NCI-H2227 (cell line): ENCODE measurements around the gene LPP.

Experiments
- DNase-seq: peaks from one replicate; lab custom pipeline; 2025; ENCODE audit not compliant: unreplicated experiment; lab: John Stamatoyannopoulos, UW

The LPP gene

DNA sequence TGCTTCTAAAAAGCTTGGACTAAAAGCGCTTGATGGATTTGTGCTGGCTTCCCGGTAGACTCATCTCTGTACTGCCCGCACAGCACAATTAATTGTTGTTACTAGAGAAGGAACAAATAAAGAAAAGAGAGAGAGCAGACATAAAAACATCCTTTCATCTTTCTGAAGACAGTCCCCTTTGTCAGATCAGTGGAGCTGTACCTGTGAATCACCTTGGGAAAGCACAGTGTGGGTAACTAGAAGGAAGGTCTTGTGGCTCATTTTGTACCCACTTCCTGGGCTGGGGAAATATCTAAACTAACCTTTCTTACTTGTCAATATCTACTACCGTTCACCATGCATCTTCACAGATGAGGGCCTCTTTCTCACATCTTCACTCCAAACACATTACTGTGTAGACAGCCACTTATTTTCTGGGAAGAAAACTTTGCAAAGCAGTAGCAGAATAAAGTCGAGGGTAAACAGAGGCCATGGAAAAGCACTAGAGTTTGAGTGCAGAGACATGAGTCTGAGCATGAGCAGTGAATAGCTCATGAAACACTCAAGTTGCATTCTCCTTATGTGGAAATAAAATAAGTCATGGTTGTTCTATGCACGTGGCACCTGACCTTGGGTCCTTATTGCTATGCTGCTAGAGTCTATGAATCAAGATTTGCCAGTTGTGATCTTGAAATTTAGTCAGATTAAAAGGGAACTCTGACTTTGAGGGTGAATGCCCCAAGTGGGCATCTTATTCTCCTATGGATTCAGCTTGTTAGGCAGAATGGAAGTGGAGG is 169.3 kb downstream of the LPP start:
- DNase-seq: no peak

DNA sequence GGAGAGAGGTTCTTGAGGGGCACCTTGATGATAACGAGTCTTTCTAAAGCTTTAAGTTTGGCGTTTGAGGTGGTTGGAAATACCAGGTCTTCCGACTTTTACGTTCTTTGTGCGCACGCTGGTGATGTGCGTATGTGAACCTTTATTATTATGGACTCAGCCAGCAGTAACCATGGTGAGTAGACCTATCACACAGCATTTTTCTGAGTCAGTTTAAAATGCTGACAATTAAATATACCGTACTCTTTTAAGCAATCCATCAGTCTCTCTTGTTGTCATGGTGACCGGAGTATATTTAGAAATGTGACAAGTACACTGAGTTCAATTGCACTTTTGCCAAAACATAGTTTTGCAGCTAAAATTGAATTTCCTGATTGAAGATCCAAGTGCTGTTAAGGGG is 172.2 kb downstream of the LPP start:
- DNase-seq: no peak

- DNase-seq: no peak
These were observed 173.0 kb downstream of the LPP start for GRCh38 chr3:188326968-188327367.

GRCh38 chr3:188327433-188327832 is 173.5 kb downstream of the LPP start:
- no peak for DNase-seq

DNA sequence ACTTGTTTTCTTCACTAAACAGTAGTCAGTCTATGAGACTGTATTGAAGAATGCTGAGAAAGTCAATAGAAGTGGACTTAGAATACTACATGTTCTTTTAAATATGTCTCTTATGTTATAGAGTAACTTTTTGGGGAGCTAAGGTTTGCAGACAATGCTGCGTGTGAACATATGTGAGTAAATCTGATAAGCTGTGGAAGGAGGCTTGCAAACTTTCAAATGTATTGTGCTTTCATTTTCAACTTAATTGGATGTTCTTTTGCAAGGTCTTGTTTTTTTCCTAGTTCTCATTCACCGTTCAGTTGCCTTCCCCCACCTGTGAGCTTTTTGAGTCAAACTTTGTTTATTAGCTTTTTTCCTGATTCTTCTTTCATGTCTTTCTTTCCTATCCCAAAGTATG is 176.2 kb downstream of the LPP start:
- no peak for DNase-seq

- no peak for DNase-seq
These were observed 177.2 kb downstream of the LPP start for GRCh38 chr3:188331166-188331565.

DNA sequence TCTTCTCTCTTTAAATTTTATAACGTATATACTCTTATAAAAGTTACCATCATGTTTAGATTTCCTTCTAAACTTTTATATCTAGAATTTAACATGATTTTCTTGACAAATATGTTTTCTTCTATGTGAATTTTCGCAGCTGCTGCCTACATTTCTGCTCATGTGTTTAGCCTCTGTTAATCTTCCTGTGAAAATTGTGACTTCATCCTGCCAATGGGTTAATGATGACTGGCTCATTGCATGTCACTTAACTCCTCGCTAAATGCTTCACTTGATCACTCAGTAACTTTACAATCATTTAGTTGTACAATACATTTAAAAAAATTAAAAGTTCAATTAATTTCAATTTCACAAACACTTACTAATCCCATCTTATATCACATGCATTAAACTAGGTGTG is 178.1 kb downstream of the LPP start:
- DNase-seq: no peak

DNA sequence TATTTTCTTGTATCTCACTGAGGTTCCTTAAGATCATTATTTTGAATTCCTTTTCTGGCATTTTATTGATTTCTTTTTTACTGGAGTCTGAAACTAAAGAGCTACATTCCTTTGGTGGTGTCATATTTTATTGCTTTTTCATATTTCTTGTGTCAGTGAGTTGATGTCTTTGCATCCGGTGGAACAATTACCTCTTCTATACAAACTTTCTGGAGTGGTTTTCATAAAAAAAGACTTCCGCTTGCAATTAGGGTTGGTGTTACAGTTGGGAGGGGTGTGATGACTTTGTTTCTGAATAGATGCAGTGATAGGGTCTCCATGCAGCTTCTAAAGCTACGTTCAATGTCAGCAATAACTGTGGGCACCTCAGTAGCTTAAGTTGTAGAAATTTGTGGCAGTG is 181.7 kb downstream of the LPP start:
- no peak for DNase-seq

GRCh38 chr3:188336178-188336577 is 182.2 kb downstream of the LPP start:
- DNase-seq: no peak

DNA sequence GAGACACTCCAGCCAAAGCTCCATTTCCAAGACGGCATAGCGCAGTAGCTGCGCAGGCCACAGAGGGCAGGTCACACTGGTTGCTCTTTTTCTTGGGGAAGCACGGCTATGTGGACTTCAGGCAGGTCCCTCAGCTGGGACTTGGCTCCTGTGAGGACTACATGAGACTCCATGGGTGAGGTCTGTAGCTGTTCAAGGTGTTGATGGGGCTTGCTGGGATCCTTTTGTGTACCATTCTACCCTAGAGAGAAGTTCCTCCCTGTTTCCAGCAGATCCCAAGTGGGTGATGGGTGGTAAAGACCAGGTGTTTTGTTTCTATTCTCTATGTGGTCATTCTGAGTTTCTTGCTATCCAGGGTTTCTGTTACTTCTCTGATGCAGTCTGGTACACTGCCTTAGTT is 183.3 kb downstream of the LPP start:
- DNase-seq: no peak

- DNase-seq: no peak
These were observed 184.1 kb downstream of the LPP start for GRCh38 chr3:188338086-188338485.

GRCh38 chr3:188339410-188340295 is 185.7 kb downstream of the LPP start:
- no peak for DNase-seq

- no peak for DNase-seq
These were observed 187.5 kb downstream of the LPP start for GRCh38 chr3:188341501-188341900.

- DNase-seq: no peak
These were observed 189.2 kb downstream of the LPP start for GRCh38 chr3:188342991-188343732.

- no peak for DNase-seq
These were observed 189.9 kb downstream of the LPP start for GRCh38 chr3:188343894-188344293.

DNA sequence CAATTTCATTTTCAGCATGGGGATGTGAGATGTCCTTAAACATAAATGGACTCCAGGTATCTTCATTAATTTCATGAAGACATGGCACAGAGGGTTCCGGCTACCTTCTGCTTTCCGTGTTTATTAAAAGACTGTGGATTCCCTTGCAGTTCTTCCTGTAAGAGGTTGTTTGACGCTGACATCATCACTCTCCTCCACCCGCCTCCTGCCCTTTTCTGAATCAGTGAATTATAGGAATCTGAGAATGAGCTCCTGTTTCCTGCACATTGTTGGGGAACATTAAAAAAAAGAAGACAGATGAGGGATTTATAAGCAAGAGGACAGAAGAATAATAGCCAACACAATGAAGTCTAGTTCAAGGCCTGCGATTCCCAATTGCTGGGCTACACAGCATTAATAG is 191.3 kb downstream of the LPP start:
- DNase-seq: no peak

DNA sequence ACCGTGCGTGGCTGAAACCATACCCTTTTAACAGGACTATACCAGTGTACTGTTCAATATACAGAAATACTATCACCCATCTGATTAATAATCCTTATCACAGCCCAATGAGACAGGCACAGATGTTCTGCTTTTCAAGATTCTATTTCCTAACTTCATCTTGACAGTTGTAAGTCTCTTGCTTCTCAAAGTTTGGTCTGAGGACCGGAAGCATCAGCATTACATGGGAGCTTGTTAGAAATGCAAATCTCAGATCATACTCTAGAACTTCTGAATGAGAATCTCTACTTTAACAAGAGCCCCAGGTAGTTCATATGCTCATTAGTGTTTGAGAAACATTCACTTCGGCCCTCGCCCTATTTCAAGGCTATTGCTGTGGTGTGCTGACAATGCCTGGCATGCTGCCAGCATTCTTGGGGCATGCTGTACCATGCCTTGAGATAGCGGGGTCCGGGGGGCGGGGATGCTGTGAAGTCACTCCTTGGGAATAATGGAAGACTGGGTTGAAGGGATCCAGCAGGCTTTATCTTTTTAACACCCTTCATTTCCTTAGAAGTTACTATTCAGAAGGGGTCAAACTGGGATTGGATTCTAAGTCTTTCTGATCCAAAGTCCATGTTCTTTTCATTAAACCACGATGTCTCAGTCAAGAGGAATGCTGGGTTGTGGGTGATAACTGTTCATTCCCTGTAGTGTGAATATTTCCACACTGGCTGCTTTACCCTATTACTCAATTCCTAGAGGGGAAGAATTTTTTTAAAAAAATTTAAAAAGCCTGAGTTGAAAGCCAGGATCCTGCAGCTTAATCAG is 194.7 kb downstream of the LPP start:
- no peak for DNase-seq

DNA sequence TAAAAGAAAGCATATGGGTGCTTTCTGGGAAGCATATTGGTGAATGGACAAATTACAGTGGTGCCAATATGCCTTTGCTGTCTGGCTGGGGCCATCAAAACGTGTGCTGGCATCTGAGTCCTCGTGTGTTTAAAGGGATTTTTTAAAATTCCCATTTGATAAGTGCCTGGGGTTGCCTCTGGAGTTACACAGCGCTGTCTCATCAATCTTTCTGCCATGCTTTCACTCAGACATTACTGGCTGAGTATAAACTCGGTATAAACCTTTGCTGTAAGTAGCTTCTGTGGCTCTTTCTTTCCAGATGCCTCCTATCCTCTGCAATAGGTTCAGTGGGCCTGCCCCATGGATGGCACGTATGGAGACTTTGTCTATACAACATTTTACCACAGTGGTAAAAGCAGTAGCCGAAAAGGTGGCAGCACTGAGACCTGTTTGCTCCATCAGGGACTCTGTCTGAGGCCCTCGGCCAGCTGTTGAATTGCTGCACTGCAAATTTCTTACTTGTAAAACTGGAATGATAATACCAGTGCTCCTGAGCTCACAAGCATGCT is 195.5 kb downstream of the LPP start:
- no peak for DNase-seq

GRCh38 chr3:188349933-188350332 is 196.0 kb downstream of the LPP start:
- DNase-seq: no peak

DNA sequence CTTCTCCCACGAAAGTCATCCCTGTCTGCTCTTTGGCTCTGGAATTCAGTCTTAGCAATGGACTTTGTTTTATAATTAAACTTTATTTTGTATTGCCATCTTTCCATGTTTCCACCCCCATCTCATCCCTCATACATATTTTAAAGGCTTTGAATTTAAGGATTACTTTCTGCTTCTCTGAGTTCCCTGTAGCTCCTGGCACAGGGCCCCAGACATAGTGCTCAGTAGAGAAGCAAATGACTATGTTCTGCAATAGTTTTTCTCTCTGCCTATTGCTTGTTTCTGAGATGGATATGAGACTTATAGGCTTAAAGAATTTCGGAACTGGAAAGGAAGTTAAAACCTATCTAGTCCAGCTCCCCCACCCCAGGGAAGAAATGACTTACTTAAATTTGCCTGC is 197.0 kb downstream of the LPP start:
- DNase-seq: no peak

DNA sequence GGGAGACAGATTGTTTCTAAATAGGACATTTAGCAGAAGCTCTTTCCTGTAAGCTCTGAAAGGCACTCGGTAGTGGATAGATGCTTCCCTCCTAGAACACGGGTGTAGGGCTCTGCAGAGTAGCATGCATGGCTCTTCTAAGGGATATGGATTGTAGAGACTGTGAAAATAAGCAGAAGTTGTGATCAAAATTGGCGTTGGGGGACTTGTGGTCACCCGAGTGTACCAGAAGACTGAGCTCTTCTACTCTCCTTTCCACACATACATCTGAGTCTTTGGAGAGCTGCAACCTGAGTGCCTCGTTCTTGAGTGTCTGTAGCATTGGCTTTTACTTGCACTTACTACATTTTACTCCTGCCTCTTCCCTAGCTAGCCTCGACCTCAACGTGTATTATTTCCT is 197.7 kb downstream of the LPP start:
- no peak for DNase-seq
